K562 treated with DMSO at 1 percent for 4 hours (cell line): ENCODE results near the gene SLC22A15. TPM values are rescaled to one million over a fixed set of nuclear protein-coding genes. Genes with fewer than 3 reads are reported as not detected.

Source experiments
- total RNA-seq: library from RNA; unstranded; fragments of 300-600 nt; gene quantifications from 2 replicates; pipeline ENCODE4 v1.2.3, GENCODE V29; 2022; ENCODE audit not compliant: insufficient read depth

SLC22A15 gene
- total RNA-seq = 0.27 and 0.97 TPM in 2 replicates

GRCh38 chr1:115976062-115976920 lies at the start of gene SLC22A15:
Gene SLC22A15, plus strand, starts transcription at chr1:115976513. Its CDS starts 115 bp downstream, at chr1:115976628.

GRCh38 chr1:116110567-116111523 lies 134.5 kb downstream of the SLC22A15 start, which contains the start of gene MAB21L3:
Gene MAB21L3, plus strand, starts transcription at chr1:116111399. Its CDS starts 1,217 bp downstream, at chr1:116112616.

Other genes with a start within 250 kb of the SLC22A15 start
- not detected in 2 replicates for gene CASQ2, start 207.8 kb upstream of the SLC22A15 start, total RNA-seq
- gene NHLH2, start 135.4 kb upstream of the SLC22A15 start, total RNA-seq = not detected in 2 replicates
- gene MAB21L3, start 134.9 kb downstream of the SLC22A15 start, total RNA-seq = not detected in 2 replicates